Keratinocyte (primary cell): Measurements from ENCODE around the gene PASD1.

Experiments used
- CTCF ChIP-seq, 3 experiments: IDR thresholded peaks in 1 of 3; conservative IDR thresholded peaks in 1 of 3; optimal IDR thresholded peaks in 1 of 3; 2 replicates in 2 of 3; 3 replicates in 1 of 3; pipeline versions ENCODE3 to v1.5.1; 2011; ENCODE audit warnings: low read length in 3 of 3, mild to moderate bottlenecking in 3 of 3, moderate library complexity in 2 of 3, control low read depth in 1 of 3, inconsistent platforms in 1 of 3; ENCODE audit not compliant: insufficient read depth in 2 of 3; ENCODE audit errors: extremely low read depth in 1 of 3
- EZH2 ChIP-seq: IDR thresholded peaks from one replicate; pipeline ENCODE4 v1.6.1; 2012; ENCODE audit warnings: inconsistent platforms, mild to moderate bottlenecking, low read length, moderate library complexity

GRCh38 chrX:151694661-151695582 is 131.4 kb downstream of the PASD1 start, which contains the start of gene PRRG3:
- TF ChIP-seq CTCF (optimal IDR thresholded peaks at IDR 0.05 in 1 of 3, IDR thresholded peaks at IDR 0.05 in 1 of 3, conservative IDR thresholded peaks at IDR 0.05 in 1 of 3; ENCODE audit: extremely low read depth in 1 of 3, insufficient read depth in 2 of 3, low read length in 3 of 3) (no peak), EZH2 (no peak)
